Smooth muscle cell (in vitro differentiated cells): ENCODE measurements around the gene MVB12B. TPM values are rescaled to one million over a fixed set of nuclear protein-coding genes. Genes with fewer than 3 reads are reported as not detected.
A peak's percentile ranks its signal among the peaks of the same experiment; 100 is the strongest.

Source experiments
- DNase-seq: peaks from one replicate; lab custom pipeline; 2025; ENCODE audit not compliant: unreplicated experiment; lab: John Stamatoyannopoulos, UW
- H2AFZ ChIP-seq: fragments of 200-600 bp; sonication (generic); 2 replicates; pipeline ENCODE4 v1.6.0; 2016; ENCODE audit warnings: antibody characterized with exemption, low read depth, mild to moderate bottlenecking
- H3F3A ChIP-seq: fragments of 200-600 bp; sonication (generic); 2 replicates; pipeline ENCODE4 v1.6.0; 2017; ENCODE audit warnings: antibody characterized with exemption, low read depth
- H3K27ac ChIP-seq: fragments of 200-600 bp; sonication (generic); 2 replicates; pipeline ENCODE4 v1.5.1; 2016; ENCODE audit warnings: low read depth, mild to moderate bottlenecking
- H3K27me3 ChIP-seq: fragments of 200-600 bp; sonication (generic); 2 replicates; pipeline ENCODE4 v1.6.1; 2016; ENCODE audit warnings: low read depth, mild to moderate bottlenecking
- H3K36me3 ChIP-seq: fragments of 200-600 bp; sonication (generic); 2 replicates; pipeline ENCODE4 v1.5.1; 2016; ENCODE audit warnings: low read depth
- H3K4me1 ChIP-seq: fragments of 200-600 bp; sonication (generic); 2 replicates; pipeline ENCODE4 v1.5.1; 2016; ENCODE audit warnings: low read depth
- H3K4me2 ChIP-seq: fragments of 200-600 bp; sonication (generic); 2 replicates; pipeline ENCODE4 v1.6.0; 2016; ENCODE audit warnings: mild to moderate bottlenecking
- H3K4me3 ChIP-seq: fragments of 200-600 bp; sonication (generic); 2 replicates; pipeline ENCODE4 v1.5.1; 2016; ENCODE audit warnings: mild to moderate bottlenecking
- H3K79me2 ChIP-seq: fragments of 200-600 bp; sonication (generic); 2 replicates; pipeline ENCODE4 v1.6.0; 2016; ENCODE audit warnings: low read depth, mild to moderate bottlenecking
- H3K9ac ChIP-seq: fragments of 200-600 bp; sonication (generic); 2 replicates; pipeline ENCODE4 v1.6.0; 2016; ENCODE audit warnings: low read depth
- H3K9me3 ChIP-seq: fragments of 200-600 bp; sonication (generic); replicated peaks from 2 replicates; pipeline ENCODE4 v1.5.1; 2016; ENCODE audit warnings: low read depth
- H4K20me1 ChIP-seq: fragments of 200-600 bp; sonication (generic); 2 replicates; pipeline ENCODE4 v1.6.0; 2016; ENCODE audit warnings: low read depth
- CTCF ChIP-seq: fragments of 200-600 bp; sonication (generic); IDR thresholded peaks from 2 replicates; pipeline ENCODE4 v1.5.1; 2017; ENCODE audit warnings: borderline replicate concordance, mild to moderate bottlenecking, antibody characterized with exemption; ENCODE audit not compliant: insufficient read depth, poor library complexity, severe bottlenecking
- whole genome bisulfite sequencing: methylation state at CpG from one replicate; pipeline ENCODE4 v1.1.7; 2016; ENCODE audit warnings: low lambda C conversion rate; 5-methylcytosine and 5-hydroxymethylcytosine counted together
- polyA plus RNA-seq: library from polyadenylated mRNA; unstranded; fragments of >200 nt; fragmentation: Nextera tagmentation; extraction: Ambion mirVana; gene quantifications from 2 replicates; pipeline ENCODE4 v1.2.1, GENCODE V29; 2016
- total RNA-seq: library from RNA; depleted of rRNA; stranded (reverse); fragments of >200 nt; gene quantifications from 2 replicates; pipeline ENCODE4 v1.2.3, GENCODE V29; 2014

MVB12B gene
- total and polyA plus RNA-seq, 2 experiments from 2014 or later, result 4.3 to 5.4 TPM

GRCh38 chr9:126398403-126399058, 71.9 kb downstream of the MVB12B start:
- H3K79me2 ChIP-seq, result no peaks in the 10 kb centered on the region
- peak; percentile 99 for TF ChIP-seq CTCF
- no peaks in the 10 kb centered on the region for H3K36me3 ChIP-seq
- no peaks in the 10 kb centered on the region for H3K4me1 ChIP-seq
- peak; percentile 42 for DNase-seq
- 27% methylated on average over 25 of the region's 25 CpGs for WGBS
- no peaks in the 10 kb centered on the region for H3F3A ChIP-seq
- H3K27ac ChIP-seq, result no peak overlapping the region
- H3K4me2 ChIP-seq, result no peak overlapping the region
- H2AFZ ChIP-seq, result no peak overlapping the region
- H3K27me3 ChIP-seq, result no peaks in the 10 kb centered on the region
- no peak overlapping the region for H3K4me3 ChIP-seq
- no peaks in the 10 kb centered on the region for H3K9me3 ChIP-seq
- H4K20me1 ChIP-seq, result no peaks in the 10 kb centered on the region
- H3K9ac ChIP-seq, result no peak overlapping the region

- Histone ChIP-seq H3K4me1 (no peaks in the 10 kb centered on the region), H3K79me2 (no peaks in the 10 kb centered on the region), H3K4me3 (no peak overlapping the region), H3K27ac (no peak overlapping the region), H3K27me3 (no peaks in the 10 kb centered on the region), H3F3A (no peaks in the 10 kb centered on the region), H3K4me2 (no peak overlapping the region), H4K20me1 (no peaks in the 10 kb centered on the region), H3K36me3 (no peaks in the 10 kb centered on the region), H3K9me3 (no peaks in the 10 kb centered on the region), H2AFZ (no peak overlapping the region), H3K9ac (no peak overlapping the region)
- DNase-seq, result no peak
- WGBS, result 96% methylated on average over 8 of the region's 8 CpGs
- TF ChIP-seq CTCF, result no peak
Measured at GRCh38 chr9:126399251-126399650, 72.6 kb downstream of the MVB12B start.

GRCh38 chr9:126399789-126400188, 73.2 kb downstream of the MVB12B start:
- Histone ChIP-seq H3K9ac (no peak overlapping the region), H3K27me3 (no peaks in the 10 kb centered on the region), H3F3A (no peaks in the 10 kb centered on the region), H3K4me2 (no peak overlapping the region), H3K79me2 (no peaks in the 10 kb centered on the region), H2AFZ (no peak overlapping the region), H4K20me1 (no peaks in the 10 kb centered on the region), H3K27ac (no peak overlapping the region), H3K9me3 (no peaks in the 10 kb centered on the region), H3K4me1 (no peaks in the 10 kb centered on the region), H3K36me3 (no peaks in the 10 kb centered on the region), H3K4me3 (no peak overlapping the region)
- WGBS, result 97% methylated on average over 10 of the region's 10 CpGs
- DNase-seq, result no peak
- no peak for TF ChIP-seq CTCF

- Histone ChIP-seq H3K27ac (no peak overlapping the region), H3K9me3 (no peaks in the 10 kb centered on the region), H3K27me3 (no peaks in the 10 kb centered on the region), H4K20me1 (no peaks in the 10 kb centered on the region), H3K4me1 (no peaks in the 10 kb centered on the region), H3K79me2 (no peaks in the 10 kb centered on the region), H3K4me2 (no peak overlapping the region), H2AFZ (no peak overlapping the region), H3K4me3 (no peak overlapping the region), H3F3A (no peaks in the 10 kb centered on the region), H3K36me3 (no peaks in the 10 kb centered on the region), H3K9ac (no peak overlapping the region)
- 96% methylated on average over 11 of the region's 11 CpGs for WGBS
- DNase-seq, result no peak
- no peak for TF ChIP-seq CTCF
Measured at GRCh38 chr9:126400571-126400970, 73.9 kb downstream of the MVB12B start.
